K562 (cell line): ENCODE measurements around the gene FRMPD2. TPM values are rescaled to one million over a fixed set of nuclear protein-coding genes. Genes with fewer than 3 reads are reported as not detected.

ENCODE experiments used
- ATAC-seq: fragments of 200-7000 bp; cut with Tn5 transposase; 3 replicates; pipeline ENCODE4 v1.9.1; 2020; ENCODE audit warnings: moderate library complexity
- BruUV-seq: library from RNA; stranded (reverse); fragments of 400-500 nt; replicated peaks from 2 replicates; lab custom pipeline; 2021; lab: Mats Ljungman, UMichigan
- CTCF ChIA-PET: fragments of 300-600 bp; formaldehyde crosslinking; extraction: SDS; loops from one replicate; lab custom pipeline; 2021; ENCODE audit warnings: low intra/inter-chr PET ratio; lab: Yijun Ruan, JAX
- POLR2A ChIA-PET: fragments of 300-600, 350-650 bp; sonication (Branson Sonifier 250); formaldehyde crosslinking; extraction: SDS; loops from one replicate; lab custom pipeline; 2021; ENCODE audit warnings: antibody characterized with exemption, inconsistent platforms; lab: Yijun Ruan, JAX
- DNase-seq, 4 experiments: peaks; one replicate each; pipeline versions ENCODE4 v3.0.0 to v3.0.0-alpha.2; 2011 to 2018; ENCODE audit warnings: low spot score in 3 of 4, mixed read lengths in 3 of 4; ENCODE audit errors: extremely low read depth in 1 of 4
- FAIRE-seq: peaks from 2 replicates; lab custom pipeline; 2011; peaks lifted over from hg19 to GRCh38; lab: Jason Lieb, UNC
- H2AFZ ChIP-seq: 2 replicates; pipeline ENCODE4 v1.6.0; 2011; ENCODE audit warnings: low read depth, low read length, control low read depth, inconsistent platforms
- H3K27ac ChIP-seq: fragments of 200-600 bp; 3 replicates; pipeline ENCODE4 v1.8.0; 2011; ENCODE audit warnings: low read depth, mild to moderate bottlenecking, control low read depth, inconsistent platforms, low read length, moderate library complexity, mixed read lengths; ENCODE audit errors: extremely low read depth
- H3K27me3 ChIP-seq, 2 experiments: fragments of 300-600 bp in 1 of 2; 2 replicates in 1 of 2; 3 replicates in 1 of 2; pipeline versions ENCODE4 v1.6.0 to v1.8.0; 2011; ENCODE audit warnings: inconsistent platforms in 2 of 2, low read length in 2 of 2, mild to moderate bottlenecking in 1 of 2, mixed read lengths in 1 of 2, moderate library complexity in 1 of 2; ENCODE audit not compliant: control insufficient read depth in 2 of 2, insufficient read depth in 2 of 2
- H3K36me3 ChIP-seq: fragments of 300-600 bp; 3 replicates; pipeline ENCODE4 v1.8.0; 2011; ENCODE audit warnings: mild to moderate bottlenecking, low read length, inconsistent platforms; ENCODE audit not compliant: control insufficient read depth, insufficient read depth
- H3K4me1 ChIP-seq, 2 experiments: fragments of 200-600 bp in 1 of 2; replicated peaks in 1 of 2; 2 replicates in 1 of 2; 3 replicates in 1 of 2; pipeline versions ENCODE4 v1.5.1 to v1.8.0; 2011; ENCODE audit warnings: inconsistent platforms in 2 of 2, low read length in 2 of 2, mild to moderate bottlenecking in 1 of 2, mixed read lengths in 1 of 2, moderate library complexity in 1 of 2; ENCODE audit not compliant: control insufficient read depth in 2 of 2, insufficient read depth in 2 of 2
- H3K4me2 ChIP-seq: 2 replicates; pipeline ENCODE4 v1.6.1; 2011; ENCODE audit warnings: low read length, control low read depth, inconsistent platforms, mixed read lengths; ENCODE audit not compliant: insufficient read depth
- H3K4me3 ChIP-seq: fragments of 200-600 bp; sonication (generic), shearing (Covaris generic); 2 replicates; pipeline ENCODE4 v1.5.1; 2016; ENCODE audit warnings: control low read depth, inconsistent platforms
- H3K79me2 ChIP-seq: fragments of 200-600 bp; 3 replicates; pipeline ENCODE4 v1.8.0; 2011; ENCODE audit warnings: low read length, inconsistent platforms; ENCODE audit not compliant: control insufficient read depth, insufficient read depth
- H3K9ac ChIP-seq, 2 experiments: 2 replicates each; pipeline versions ENCODE4 v1.6.0 to v1.6.1; 2011; ENCODE audit warnings: low read depth in 2 of 2, low read length in 2 of 2, control low read depth in 1 of 2, inconsistent platforms in 1 of 2, mild to moderate bottlenecking in 1 of 2, mixed read lengths in 1 of 2; ENCODE audit not compliant: insufficient read depth in 1 of 2
- H3K9me1 ChIP-seq: one replicate; pipeline ENCODE4 v1.6.0; 2011; ENCODE audit warnings: inconsistent platforms, mild to moderate bottlenecking, low read length, moderate library complexity; ENCODE audit not compliant: control insufficient read depth, insufficient read depth
- H3K9me3 ChIP-seq: replicated peaks from 2 replicates; pipeline ENCODE4 v1.5.1; 2011; ENCODE audit warnings: low read depth, low read length, inconsistent platforms; ENCODE audit not compliant: control insufficient read depth, insufficient read depth
- H4K20me1 ChIP-seq: replicated peaks from 2 replicates; pipeline ENCODE4 v1.6.1; 2011; ENCODE audit warnings: low read length, inconsistent platforms, mixed read lengths; ENCODE audit not compliant: control insufficient read depth, insufficient read depth
- MTA1 ChIP-seq: fragments of 450-650 bp; IDR thresholded peaks from 2 replicates; pipeline ENCODE4 v1.6.1; 2017; ENCODE audit warnings: borderline replicate concordance
- NFE2L1 ChIP-seq: fragments of 450-650 bp; IDR thresholded peaks from 2 replicates; pipeline ENCODE4 v1.6.1; 2016; ENCODE audit warnings: missing genetic modification characterization, low read depth, mild to moderate bottlenecking, missing compliant biosample characterization, moderate library complexity, borderline replicate concordance
- NR3C1 ChIP-seq: sonication (generic); formaldehyde crosslinking; IDR thresholded peaks from 2 replicates; pipeline ENCODE4 v1.8.1; 2022; ENCODE audit warnings: missing genetic modification reagents
- PHTF2 ChIP-seq: fragments of 250-450 bp; sonication (Bioruptor Pico); IDR thresholded peaks from 2 replicates; pipeline ENCODE4 v1.5.0; 2021; ENCODE audit warnings: mild to moderate bottlenecking
- U2AF2 ChIP-seq: fragments of 200-400 bp; formaldehyde crosslinking; optimal IDR thresholded peaks from 2 replicates; pipeline ENCODE3; 2017; ENCODE audit warnings: low read depth, mild to moderate bottlenecking, low read length
- ZFX ChIP-seq: sonication (generic); formaldehyde crosslinking; IDR thresholded peaks from 2 replicates; pipeline ENCODE4 v1.8.0; 2022; ENCODE audit warnings: mild to moderate bottlenecking, missing genetic modification reagents, moderate library complexity
- ZNF695 ChIP-seq: fragments of 450-650 bp; formaldehyde crosslinking; IDR thresholded peaks from 2 replicates; pipeline ENCODE4 v1.4.0; 2020; ENCODE audit warnings: mild to moderate bottlenecking, moderate library complexity
- WGBS: fragments of 100-300 bp; shearing (Covaris generic); methylation state at CpG from one replicate; pipeline ENCODE4 v1.1.6; 2016; ENCODE audit warnings: low coverage, mixed read lengths; ENCODE audit not compliant: insufficient coverage; ENCODE audit errors: missing lambda C conversion rate; 5-methylcytosine and 5-hydroxymethylcytosine counted together
- in situ Hi-C: fragments of 300-500 bp; cut with MboI; formaldehyde crosslinking; loops from 4 replicates; pipeline ENCODE4 v1.15.0; 2018; ENCODE audit warnings: inconsistent platforms, mixed read lengths
- intact Hi-C: fragments of 100-400 bp; cut with micrococcal nuclease; formaldehyde crosslinking; loops from 2 replicates; pipeline ENCODE4 v1.14.2; 2022
- polyA plus RNA-seq, 8 experiments: library from polyadenylated mRNA; depleted of rRNA in 4 of 8; stranded (reverse) in 5 of 8; unstranded in 3 of 8; fragments of >200 nt; fragmentation: Nextera tagmentation in 2 of 8; fragmentation: Illumina TruSeq in 1 of 8; extraction: Ambion mirVana in 2 of 8; extraction: Trizol in 1 of 8; gene quantifications; 2 replicates each; pipeline versions ENCODE4 v1.2.1 to v1.2.3, GENCODE V29; 2011 to 2014; ENCODE audit warnings: inconsistent platforms in 1 of 8, missing spikeins in 1 of 8
- total RNA-seq, 7 experiments: library from RNA; depleted of rRNA in 6 of 7; stranded (reverse); fragments of >200 nt in 6 of 7; fragmentation: Illumina TruSeq in 2 of 7; extraction: Trizol in 2 of 7; gene quantifications; 2 replicates each; pipeline versions ENCODE4 v1.2.1 to v1.2.3, GENCODE V29; 2011 to 2021; ENCODE audit warnings: low replicate concordance in 1 of 7
- TF ChIP-seq, protein P1 (sequence below): sonication (generic); formaldehyde crosslinking; IDR thresholded peaks from 2 replicates; pipeline ENCODE4 v1.8.0; 2022; ENCODE audit warnings: missing genetic modification reagents, mild to moderate bottlenecking, borderline replicate concordance

Gene FRMPD2
- total and polyA plus RNA-seq, 9 of the 15 experiments (the other 6 are each of a cell fraction or from before 2014, with no cell fraction given) = 0.12 to 0.95 (median 0.33) TPM

DNA sequence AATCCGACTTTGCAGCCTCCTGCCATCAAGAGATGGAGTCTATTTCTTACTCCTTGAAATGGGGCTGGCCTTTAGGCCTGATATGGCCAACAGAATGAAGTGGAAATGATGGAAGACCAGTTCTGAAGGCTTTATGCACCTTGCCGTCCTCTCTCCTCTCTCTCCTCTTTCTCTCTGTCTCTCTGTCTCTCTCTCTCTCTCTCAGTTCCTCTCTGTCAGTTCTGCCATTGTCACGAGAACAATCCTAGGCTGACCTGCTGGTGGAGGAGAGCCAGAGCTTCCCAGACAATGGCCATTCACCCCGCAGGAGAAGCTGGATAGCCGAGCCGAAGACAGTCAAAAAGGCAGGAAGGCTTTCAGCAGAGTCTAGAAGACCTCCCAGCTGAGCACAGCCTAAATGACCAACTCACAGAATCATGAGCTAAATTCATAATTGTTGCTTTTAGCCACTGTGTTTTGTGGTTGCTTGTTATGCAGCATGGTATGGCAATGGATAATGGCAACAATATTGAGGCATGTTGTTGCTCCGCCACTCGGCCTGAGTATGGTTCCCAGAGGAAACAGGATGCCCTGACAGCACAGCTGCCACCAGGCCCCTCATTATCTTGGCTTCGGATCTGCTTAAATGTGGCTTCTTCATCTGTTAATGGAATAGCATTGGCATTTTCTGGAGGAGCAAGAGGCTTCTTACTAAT, 35.5 kb downstream of the FRMPD2 start:
- H3K9me3 ChIP-seq = no peaks in the 10 kb centered on the region
- 0 out of 2 replicates have a peak, but pooled peaks cover 6% of the 10 kb centered on the region for H4K20me1 ChIP-seq
- no peak overlapping the region for H3K4me2 ChIP-seq
- no peaks in the 10 kb centered on the region for H3K9me1 ChIP-seq
- peak; percentile 15 for FAIRE-seq
- ChIA-PET CTCF (no interaction called here), POLR2A (interaction anchor here (1.3 kb wide), 1 partner anchor 12 kb away, joined by 3 read pairs; no protein-coding TSS in a partner anchor)
- H3K4me1 ChIP-seq = no peaks in the 10 kb centered on the region
- under 1% methylated on average over 9 of the region's 9 CpGs for WGBS
- no peak overlapping the region for H3K4me3 ChIP-seq
- no peak for TF ChIP-seq NR3C1 (CRISPR knock-in tag)
- TF ChIP-seq, protein P1, sequence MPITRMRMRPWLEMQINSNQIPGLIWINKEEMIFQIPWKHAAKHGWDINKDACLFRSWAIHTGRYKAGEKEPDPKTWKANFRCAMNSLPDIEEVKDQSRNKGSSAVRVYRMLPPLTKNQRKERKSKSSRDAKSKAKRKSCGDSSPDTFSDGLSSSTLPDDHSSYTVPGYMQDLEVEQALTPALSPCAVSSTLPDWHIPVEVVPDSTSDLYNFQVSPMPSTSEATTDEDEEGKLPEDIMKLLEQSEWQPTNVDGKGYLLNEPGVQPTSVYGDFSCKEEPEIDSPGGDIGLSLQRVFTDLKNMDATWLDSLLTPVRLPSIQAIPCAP (CRISPR knock-in tag) = no peak
- TF ChIP-seq U2AF2 = no peak
- TF ChIP-seq NFE2L1 (tag) = no peak
- no peak for TF ChIP-seq MTA1
- no peak for TF ChIP-seq ZFX (CRISPR knock-in tag)
- no peak for TF ChIP-seq ZNF695 (CRISPR knock-in tag)
- TF ChIP-seq PHTF2 (CRISPR knock-in tag) = no peak
- no peaks in the 10 kb centered on the region for H3K79me2 ChIP-seq
- ATAC-seq = no peak
- no peaks in the 10 kb centered on the region for H3K36me3 ChIP-seq
- H3K27me3 ChIP-seq = peaks cover 26 to 61% of the 10 kb centered on the region in 2 experiments
- no TSS peak for BruUV-seq
- intact Hi-C loops = no loop called here
- in situ Hi-C loops = no loop called here
- H3K27ac ChIP-seq = no peak overlapping the region
- no peak for DNase-seq
- no peak overlapping the region for H2AFZ ChIP-seq
- no peak overlapping the region; a peak in 1 of 4 replicates for H3K9ac ChIP-seq
